ENCODE measurements around the gene P2RX6.

- no peak for TF ChIP-seq CTCF (IDR thresholded peaks at IDR 0.05 in 2 of 3, conservative IDR thresholded peaks at IDR 0.05 in 1 of 3; ENCODE audit: insufficient read depth in 2 of 3, low read depth in 1 of 3, low read length in 3 of 3)
- TF ChIP-seq RAD21 (CRISPR knock-in tag; conservative IDR thresholded peaks at IDR 0.05 in 1 of 2, IDR thresholded peaks at IDR 0.05 in 1 of 2): no peak
- no peak for TF ChIP-seq GABPA (tag; conservative IDR thresholded peaks at IDR 0.05; ENCODE audit: low read depth)
- TF ChIP-seq, protein P1, sequence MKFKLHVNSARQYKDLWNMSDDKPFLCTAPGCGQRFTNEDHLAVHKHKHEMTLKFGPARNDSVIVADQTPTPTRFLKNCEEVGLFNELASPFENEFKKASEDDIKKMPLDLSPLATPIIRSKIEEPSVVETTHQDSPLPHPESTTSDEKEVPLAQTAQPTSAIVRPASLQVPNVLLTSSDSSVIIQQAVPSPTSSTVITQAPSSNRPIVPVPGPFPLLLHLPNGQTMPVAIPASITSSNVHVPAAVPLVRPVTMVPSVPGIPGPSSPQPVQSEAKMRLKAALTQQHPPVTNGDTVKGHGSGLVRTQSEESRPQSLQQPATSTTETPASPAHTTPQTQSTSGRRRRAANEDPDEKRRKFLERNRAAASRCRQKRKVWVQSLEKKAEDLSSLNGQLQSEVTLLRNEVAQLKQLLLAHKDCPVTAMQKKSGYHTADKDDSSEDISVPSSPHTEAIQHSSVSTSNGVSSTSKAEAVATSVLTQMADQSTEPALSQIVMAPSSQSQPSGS (CRISPR knock-in tag; IDR thresholded peaks at IDR 0.05): no peak
- TF ChIP-seq CHD2 (IDR thresholded peaks at IDR 0.05; ENCODE audit: low read depth, low read length): no peak
These were observed 7.5 kb downstream of the P2RX6 start for GRCh38 chr22:21022507-21022906.

All from K562 (cell line).